Measurements from ENCODE around the gene P4HA1. TPM values are rescaled to one million over a fixed set of nuclear protein-coding genes. Genes with fewer than 3 reads are reported as not detected.

The P4HA1 gene
- total and polyA plus RNA-seq, 12 donors = 9.2 to 109 (median 45.1) TPM

DNA sequence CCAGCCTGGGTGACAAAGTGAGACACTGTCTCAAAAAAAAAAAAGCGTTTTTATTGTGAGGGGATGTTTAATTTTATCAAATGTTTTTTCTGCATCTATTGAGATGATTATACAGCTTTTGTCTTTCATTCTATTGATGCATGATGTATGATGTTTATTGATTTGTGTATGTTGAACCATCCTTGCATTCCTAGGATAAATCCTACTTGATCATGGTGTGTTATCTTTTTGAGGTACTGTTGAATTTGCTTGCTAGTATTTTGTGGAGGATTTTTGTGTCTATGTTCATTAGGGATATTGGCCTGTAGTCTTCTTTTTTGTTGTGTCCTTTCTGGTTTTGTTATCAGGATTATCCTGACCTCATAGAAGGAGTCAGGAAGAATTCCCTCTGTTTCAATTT lies 119.8 kb downstream of the P4HA1 start:
- H3K27me3 ChIP-seq = no peaks in the 10 kb centered on the region
- no peak for DNase-seq
- H3K36me3 ChIP-seq (replicated peaks in 1 of 2) = no peaks in the 10 kb centered on the region
- TF ChIP-seq, protein P1, sequence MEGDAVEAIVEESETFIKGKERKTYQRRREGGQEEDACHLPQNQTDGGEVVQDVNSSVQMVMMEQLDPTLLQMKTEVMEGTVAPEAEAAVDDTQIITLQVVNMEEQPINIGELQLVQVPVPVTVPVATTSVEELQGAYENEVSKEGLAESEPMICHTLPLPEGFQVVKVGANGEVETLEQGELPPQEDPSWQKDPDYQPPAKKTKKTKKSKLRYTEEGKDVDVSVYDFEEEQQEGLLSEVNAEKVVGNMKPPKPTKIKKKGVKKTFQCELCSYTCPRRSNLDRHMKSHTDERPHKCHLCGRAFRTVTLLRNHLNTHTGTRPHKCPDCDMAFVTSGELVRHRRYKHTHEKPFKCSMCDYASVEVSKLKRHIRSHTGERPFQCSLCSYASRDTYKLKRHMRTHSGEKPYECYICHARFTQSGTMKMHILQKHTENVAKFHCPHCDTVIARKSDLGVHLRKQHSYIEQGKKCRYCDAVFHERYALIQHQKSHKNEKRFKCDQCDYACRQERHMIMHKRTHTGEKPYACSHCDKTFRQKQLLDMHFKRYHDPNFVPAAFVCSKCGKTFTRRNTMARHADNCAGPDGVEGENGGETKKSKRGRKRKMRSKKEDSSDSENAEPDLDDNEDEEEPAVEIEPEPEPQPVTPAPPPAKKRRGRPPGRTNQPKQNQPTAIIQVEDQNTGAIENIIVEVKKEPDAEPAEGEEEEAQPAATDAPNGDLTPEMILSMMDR (IDR thresholded peaks at IDR 0.05) = no peak
- no peak for TF ChIP-seq POLR2A (IDR thresholded peaks at IDR 0.05)
- no peaks in the 10 kb centered on the region for H3K4me1 ChIP-seq (replicated peaks in 1 of 2)
- no peak overlapping the region for H3K27ac ChIP-seq
- no peak overlapping the region for H3K4me3 ChIP-seq
- 71 to 93% (median 79%) methylated on average over 1 of the region's 1 CpG for WGBS, 4 donors
- H3K9me3 ChIP-seq (replicated peaks in 1 of 3) = peaks cover 0 to 15% (median 12%) of the 10 kb centered on the region in 3 donors
- intact Hi-C loops (cut with DNase I) = no loop called here

Small RNA genes lying within 50 kb of the gene (small RNA-seq; reads per million reads assigned to genes)
- 0 reads per million in 2 donors for gene RF00019
- gene SNORA11F = 2.1 to 2.6 reads per million in 2 donors

Other genes starting within 250 kb of the P4HA1 start
- gene OIT3, start 203.1 kb downstream of the P4HA1 start, total RNA-seq = 1 to 10 TPM in 1 of 9 donors, under 1 TPM in 3, not detected in 5; 0.14 to 2.1 (median 0.45) TPM
- under 1 TPM; 0.08 to 0.22 (median 0.13) TPM for gene OIT3, start 203.1 kb downstream of the P4HA1 start, polyA plus RNA-seq
- not detected for gene PLA2G12B, start 142.1 kb downstream of the P4HA1 start, total RNA-seq
- not detected for gene PLA2G12B, start 142.1 kb downstream of the P4HA1 start, polyA plus RNA-seq
- gene NUDT13, start 13.6 kb upstream of the P4HA1 start, total RNA-seq = 1 to 10 TPM; 1.0 to 5.1 (median 3.1) TPM
- gene NUDT13, start 13.6 kb upstream of the P4HA1 start, polyA plus RNA-seq = 1 to 10 TPM; 2.3 to 6.1 (median 2.7) TPM
- 10 to 100 TPM; 22.6 to 39.3 (median 30.3) TPM for gene ECD, start 71.1 kb upstream of the P4HA1 start, total RNA-seq
- 10 to 100 TPM in 2 of 3 donors, 1 to 10 TPM in 1; 6.4 to 40.7 (median 14.0) TPM for gene ECD, start 71.1 kb upstream of the P4HA1 start, polyA plus RNA-seq
- 10 to 100 TPM; 10.9 to 36.7 (median 19.4) TPM for gene FAM149B1, start 71.3 kb upstream of the P4HA1 start, total RNA-seq
- gene FAM149B1, start 71.3 kb upstream of the P4HA1 start, polyA plus RNA-seq = 10 to 100 TPM; 23.2 to 33.8 (median 31.7) TPM
- gene DNAJC9, start 150.4 kb upstream of the P4HA1 start, total RNA-seq = 10 to 100 TPM; 10.6 to 39.9 (median 13.8) TPM
- gene DNAJC9, start 150.4 kb upstream of the P4HA1 start, polyA plus RNA-seq = 10 to 100 TPM; 12.6 to 17.3 (median 13.3) TPM
- 100 to 1,000 TPM in 4 of 9 donors, 10 to 100 TPM in 5; 37.6 to 128 (median 90.7) TPM for gene MRPS16, start 155.8 kb upstream of the P4HA1 start, total RNA-seq
- gene MRPS16, start 155.8 kb upstream of the P4HA1 start, polyA plus RNA-seq = 10 to 100 TPM; 46.9 to 92.6 (median 82.7) TPM